K562 (cell line): ENCODE data around the gene FXYD4. TPM values are rescaled to one million over a fixed set of nuclear protein-coding genes. Genes with fewer than 3 reads are reported as not detected.
A peak's percentile ranks its signal among the peaks of the same experiment; 100 is the strongest.

ENCODE experiments used
- ATAC-seq: fragments of 200-7000 bp; cut with Tn5 transposase; 3 replicates; pipeline ENCODE4 v1.9.1; 2020; ENCODE audit warnings: moderate library complexity
- BruUV-seq: library from RNA; stranded (reverse); fragments of 400-500 nt; replicated peaks from 2 replicates; lab custom pipeline; 2021; lab: Mats Ljungman, UMichigan
- CTCF ChIA-PET: fragments of 300-600 bp; formaldehyde crosslinking; extraction: SDS; loops from one replicate; lab custom pipeline; 2021; ENCODE audit warnings: low intra/inter-chr PET ratio; lab: Yijun Ruan, JAX
- POLR2A ChIA-PET: fragments of 300-600, 350-650 bp; sonication (Branson Sonifier 250); formaldehyde crosslinking; extraction: SDS; loops from one replicate; lab custom pipeline; 2021; ENCODE audit warnings: antibody characterized with exemption, inconsistent platforms; lab: Yijun Ruan, JAX
- DNase-seq, 4 experiments: peaks; one replicate each; pipeline versions ENCODE4 v3.0.0 to v3.0.0-alpha.2; 2011 to 2018; ENCODE audit warnings: low spot score in 3 of 4, mixed read lengths in 3 of 4; ENCODE audit errors: extremely low read depth in 1 of 4
- FAIRE-seq: peaks from 2 replicates; lab custom pipeline; 2011; peaks lifted over from hg19 to GRCh38; lab: Jason Lieb, UNC
- H2AFZ ChIP-seq: 2 replicates; pipeline ENCODE4 v1.6.0; 2011; ENCODE audit warnings: low read depth, low read length, control low read depth, inconsistent platforms
- H3K27ac ChIP-seq: fragments of 200-600 bp; 3 replicates; pipeline ENCODE4 v1.8.0; 2011; ENCODE audit warnings: low read depth, mild to moderate bottlenecking, control low read depth, inconsistent platforms, low read length, moderate library complexity, mixed read lengths; ENCODE audit errors: extremely low read depth
- H3K27me3 ChIP-seq, 2 experiments: fragments of 300-600 bp in 1 of 2; 2 replicates in 1 of 2; 3 replicates in 1 of 2; pipeline versions ENCODE4 v1.6.0 to v1.8.0; 2011; ENCODE audit warnings: inconsistent platforms in 2 of 2, low read length in 2 of 2, mild to moderate bottlenecking in 1 of 2, mixed read lengths in 1 of 2, moderate library complexity in 1 of 2; ENCODE audit not compliant: control insufficient read depth in 2 of 2, insufficient read depth in 2 of 2
- H3K36me3 ChIP-seq: fragments of 300-600 bp; 3 replicates; pipeline ENCODE4 v1.8.0; 2011; ENCODE audit warnings: mild to moderate bottlenecking, low read length, inconsistent platforms; ENCODE audit not compliant: control insufficient read depth, insufficient read depth
- H3K4me1 ChIP-seq, 2 experiments: fragments of 200-600 bp in 1 of 2; replicated peaks in 1 of 2; 2 replicates in 1 of 2; 3 replicates in 1 of 2; pipeline versions ENCODE4 v1.5.1 to v1.8.0; 2011; ENCODE audit warnings: inconsistent platforms in 2 of 2, low read length in 2 of 2, mild to moderate bottlenecking in 1 of 2, mixed read lengths in 1 of 2, moderate library complexity in 1 of 2; ENCODE audit not compliant: control insufficient read depth in 2 of 2, insufficient read depth in 2 of 2
- H3K4me2 ChIP-seq: 2 replicates; pipeline ENCODE4 v1.6.1; 2011; ENCODE audit warnings: low read length, control low read depth, inconsistent platforms, mixed read lengths; ENCODE audit not compliant: insufficient read depth
- H3K4me3 ChIP-seq: fragments of 200-600 bp; sonication (generic), shearing (Covaris generic); 2 replicates; pipeline ENCODE4 v1.5.1; 2016; ENCODE audit warnings: control low read depth, inconsistent platforms
- H3K79me2 ChIP-seq: fragments of 200-600 bp; 3 replicates; pipeline ENCODE4 v1.8.0; 2011; ENCODE audit warnings: low read length, inconsistent platforms; ENCODE audit not compliant: control insufficient read depth, insufficient read depth
- H3K9ac ChIP-seq, 2 experiments: 2 replicates each; pipeline versions ENCODE4 v1.6.0 to v1.6.1; 2011; ENCODE audit warnings: low read depth in 2 of 2, low read length in 2 of 2, control low read depth in 1 of 2, inconsistent platforms in 1 of 2, mild to moderate bottlenecking in 1 of 2, mixed read lengths in 1 of 2; ENCODE audit not compliant: insufficient read depth in 1 of 2
- H3K9me1 ChIP-seq: one replicate; pipeline ENCODE4 v1.6.0; 2011; ENCODE audit warnings: inconsistent platforms, mild to moderate bottlenecking, low read length, moderate library complexity; ENCODE audit not compliant: control insufficient read depth, insufficient read depth
- H3K9me3 ChIP-seq: replicated peaks from 2 replicates; pipeline ENCODE4 v1.5.1; 2011; ENCODE audit warnings: low read depth, low read length, inconsistent platforms; ENCODE audit not compliant: control insufficient read depth, insufficient read depth
- H4K20me1 ChIP-seq: replicated peaks from 2 replicates; pipeline ENCODE4 v1.6.1; 2011; ENCODE audit warnings: low read length, inconsistent platforms, mixed read lengths; ENCODE audit not compliant: control insufficient read depth, insufficient read depth
- ARID3B ChIP-seq: fragments of 250-450 bp; sonication (Bioruptor Pico); IDR thresholded peaks from 2 replicates; pipeline ENCODE4 v1.4.0; 2020; ENCODE audit warnings: borderline replicate concordance
- CCNT2 ChIP-seq: IDR thresholded peaks from 2 replicates; pipeline ENCODE4 v1.6.1; 2011; ENCODE audit warnings: borderline replicate concordance, low read depth, mild to moderate bottlenecking, moderate library complexity, mixed read lengths, low read length; ENCODE audit not compliant: insufficient read length; ENCODE audit errors: extremely low read depth
- CTCF ChIP-seq, 3 experiments: IDR thresholded peaks in 2 of 3; conservative IDR thresholded peaks in 1 of 3; 2 replicates each; pipeline ENCODE4 v1.5.1; 2011 to 2012; ENCODE audit warnings: low read length in 3 of 3, mild to moderate bottlenecking in 3 of 3, control low read depth in 2 of 3, improper control_type of control experiment in 1 of 3, inconsistent platforms in 1 of 3, low read depth in 1 of 3, mixed read lengths in 1 of 3, moderate library complexity in 1 of 3; ENCODE audit not compliant: insufficient read depth in 2 of 3
- GATA2 ChIP-seq: sonication (generic); formaldehyde crosslinking; IDR thresholded peaks from 2 replicates; pipeline ENCODE4 v1.4.0; 2020; ENCODE audit warnings: mild to moderate bottlenecking, missing genetic modification reagents
- PKNOX1 ChIP-seq: fragments of 450-650 bp; IDR thresholded peaks from 2 replicates; pipeline ENCODE4 v1.6.1; 2016
- ZNF224 ChIP-seq: sonication (generic); formaldehyde crosslinking; IDR thresholded peaks from 2 replicates; pipeline ENCODE4 v1.8.0; 2022; ENCODE audit warnings: mild to moderate bottlenecking, missing genetic modification reagents
- WGBS: fragments of 100-300 bp; shearing (Covaris generic); methylation state at CpG from one replicate; pipeline ENCODE4 v1.1.6; 2016; ENCODE audit warnings: low coverage, mixed read lengths; ENCODE audit not compliant: insufficient coverage; ENCODE audit errors: missing lambda C conversion rate; 5-methylcytosine and 5-hydroxymethylcytosine counted together
- in situ Hi-C: fragments of 300-500 bp; cut with MboI; formaldehyde crosslinking; loops from 4 replicates; pipeline ENCODE4 v1.15.0; 2018; ENCODE audit warnings: inconsistent platforms, mixed read lengths
- intact Hi-C: fragments of 100-400 bp; cut with micrococcal nuclease; formaldehyde crosslinking; loops from 2 replicates; pipeline ENCODE4 v1.14.2; 2022
- polyA plus RNA-seq, 8 experiments: library from polyadenylated mRNA; depleted of rRNA in 4 of 8; stranded (reverse) in 5 of 8; unstranded in 3 of 8; fragments of >200 nt; fragmentation: Nextera tagmentation in 2 of 8; fragmentation: Illumina TruSeq in 1 of 8; extraction: Ambion mirVana in 2 of 8; extraction: Trizol in 1 of 8; gene quantifications; 2 replicates each; pipeline versions ENCODE4 v1.2.1 to v1.2.3, GENCODE V29; 2011 to 2014; ENCODE audit warnings: inconsistent platforms in 1 of 8, missing spikeins in 1 of 8
- total RNA-seq, 7 experiments: library from RNA; depleted of rRNA in 6 of 7; stranded (reverse); fragments of >200 nt in 6 of 7; fragmentation: Illumina TruSeq in 2 of 7; extraction: Trizol in 2 of 7; gene quantifications; 2 replicates each; pipeline versions ENCODE4 v1.2.1 to v1.2.3, GENCODE V29; 2011 to 2021; ENCODE audit warnings: low replicate concordance in 1 of 7

FXYD4 gene
- total and polyA plus RNA-seq, 9 of the 15 experiments (the other 6 are each of a cell fraction or from before 2014, with no cell fraction given) = not detected

GRCh38 chr10:43339136-43339535 lies 32.3 kb upstream of the FXYD4 start:
- intact Hi-C loops = no loop called here
- no TSS peak for BruUV-seq
- H3K79me2 ChIP-seq = no peaks in the 10 kb centered on the region
- no peak for FAIRE-seq
- 0 out of 6 replicates have a peak, but pooled peaks of 1 of the 3 experiments have one; percentile 12 for TF ChIP-seq CTCF (IDR thresholded peaks at IDR 0.05 in 2 of 3, conservative IDR thresholded peaks at IDR 0.05 in 1 of 3; ENCODE audit: insufficient read depth in 2 of 3, low read depth in 1 of 3, low read length in 3 of 3)
- TF ChIP-seq GATA2 = no peak
- TF ChIP-seq, all 486 proteins: peak for 1
- Histone ChIP-seq H3K27me3 (peaks cover 53 to 82% of the 10 kb centered on the region in 2 experiments), H4K20me1 (no peaks in the 10 kb centered on the region), H3K36me3 (no peaks in the 10 kb centered on the region), H2AFZ (peak overlapping the region; percentile 51; the same call in 1 of the 2 replicates), H3K4me3 (no peak overlapping the region), H3K9ac (peak overlapping the region in 1 of 2 experiments; percentile 55; a peak in 2 of 4 replicates), H3K27ac (no peak overlapping the region), H3K4me2 (no peak overlapping the region), H3K9me1 (no peaks in the 10 kb centered on the region), H3K9me3 (no peaks in the 10 kb centered on the region), H3K4me1 (peaks cover 5 to 16% of the 10 kb centered on the region in 2 experiments; a peak in 3 of 5 replicates)
- CTCF ChIA-PET = no interaction called here
- in situ Hi-C loops = no loop called here
- ATAC-seq (peak; percentile 29), DNase-seq (no peak)
- 5% methylated on average over 11 of the region's 11 CpGs for WGBS
- POLR2A ChIA-PET = interaction anchor here (0.7 kb wide), 1 partner anchor 15 kb away, joined by 3 read pairs; no protein-coding TSS in a partner anchor

- Histone ChIP-seq H3K4me2 (no peak overlapping the region), H3K27ac (no peak overlapping the region), H3K27me3 (peaks cover 50 to 82% of the 10 kb centered on the region in 2 experiments), H3K9me1 (no peaks in the 10 kb centered on the region), H2AFZ (no peak overlapping the region), H3K4me1 (peaks cover 5 to 16% of the 10 kb centered on the region in 2 experiments; a peak in 3 of 5 replicates), H3K36me3 (no peaks in the 10 kb centered on the region), H3K9me3 (no peaks in the 10 kb centered on the region), H4K20me1 (no peaks in the 10 kb centered on the region), H3K79me2 (no peaks in the 10 kb centered on the region), H3K9ac (no peak overlapping the region), H3K4me3 (no peak overlapping the region)
- intact Hi-C loops = loop anchor here (10.0 kb wide), 1 partner anchor 205 kb away; the partner anchor contains the start of gene CSGALNACT2
- no TSS peak for BruUV-seq
- ATAC-seq = no peak
- in situ Hi-C loops = no loop called here
- 7% methylated on average over 6 of the region's 6 CpGs for WGBS
- TF ChIP-seq ARID3B (CRISPR knock-in tag) = no peak
- no peak for TF ChIP-seq PKNOX1
- no peak for TF ChIP-seq CCNT2
- TF ChIP-seq ZNF224 (CRISPR knock-in tag) = no peak
- no peak for FAIRE-seq
- CTCF ChIA-PET = no interaction called here
- POLR2A ChIA-PET = interaction anchor here (0.5 to 1.0 kb wide), 2 partner anchors 17 to 47 kb away, joined by 3 to 4 read pairs; no protein-coding TSS in a partner anchor
- DNase-seq = no peak
Observed at GRCh38 chr10:43340101-43340500, 31.3 kb upstream of the FXYD4 start.
